Measurements from ENCODE around the gene IGFBP7. TPM values are rescaled to one million over a fixed set of nuclear protein-coding genes. Genes with fewer than 3 reads are reported as not detected.

Gene IGFBP7
- total RNA-seq, 1 donor from 2014 or later: 7.6 TPM

GRCh38 chr4:57077550-57078343 is 32.4 kb downstream of the IGFBP7 start:
- no peaks in the 10 kb centered on the region for H3K36me3 Mint-ChIP-seq (ENCODE audit: low read depth, unreplicated experiment)

GRCh38 chr4:57076646-57077045 is 33.5 kb downstream of the IGFBP7 start:
- peaks cover 23% of the 10 kb centered on the region for H3K4me1 Mint-ChIP-seq (ENCODE audit: unreplicated experiment)
- no peak overlapping the region for H3K4me3 Mint-ChIP-seq (ENCODE audit: unreplicated experiment)
- TF ChIP-seq, protein P1, sequence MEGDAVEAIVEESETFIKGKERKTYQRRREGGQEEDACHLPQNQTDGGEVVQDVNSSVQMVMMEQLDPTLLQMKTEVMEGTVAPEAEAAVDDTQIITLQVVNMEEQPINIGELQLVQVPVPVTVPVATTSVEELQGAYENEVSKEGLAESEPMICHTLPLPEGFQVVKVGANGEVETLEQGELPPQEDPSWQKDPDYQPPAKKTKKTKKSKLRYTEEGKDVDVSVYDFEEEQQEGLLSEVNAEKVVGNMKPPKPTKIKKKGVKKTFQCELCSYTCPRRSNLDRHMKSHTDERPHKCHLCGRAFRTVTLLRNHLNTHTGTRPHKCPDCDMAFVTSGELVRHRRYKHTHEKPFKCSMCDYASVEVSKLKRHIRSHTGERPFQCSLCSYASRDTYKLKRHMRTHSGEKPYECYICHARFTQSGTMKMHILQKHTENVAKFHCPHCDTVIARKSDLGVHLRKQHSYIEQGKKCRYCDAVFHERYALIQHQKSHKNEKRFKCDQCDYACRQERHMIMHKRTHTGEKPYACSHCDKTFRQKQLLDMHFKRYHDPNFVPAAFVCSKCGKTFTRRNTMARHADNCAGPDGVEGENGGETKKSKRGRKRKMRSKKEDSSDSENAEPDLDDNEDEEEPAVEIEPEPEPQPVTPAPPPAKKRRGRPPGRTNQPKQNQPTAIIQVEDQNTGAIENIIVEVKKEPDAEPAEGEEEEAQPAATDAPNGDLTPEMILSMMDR (IDR thresholded peaks at IDR 0.05; ENCODE audit: unreplicated experiment): no peak
- no peak overlapping the region for H3K27ac Mint-ChIP-seq (ENCODE audit: unreplicated experiment)
- no peaks in the 10 kb centered on the region for H3K36me3 Mint-ChIP-seq (ENCODE audit: low read depth, unreplicated experiment)
- no peaks in the 10 kb centered on the region for H3K9me3 Mint-ChIP-seq (ENCODE audit: unreplicated experiment)
- peaks cover 1% of the 10 kb centered on the region for H3K27me3 Mint-ChIP-seq (ENCODE audit: unreplicated experiment)
- no peak for DNase-seq (ENCODE audit: low spot score)

More at GRCh38 chr4:57077550-57078343, 32.4 kb downstream of the IGFBP7 start:
- no peak overlapping the region for H3K4me3 Mint-ChIP-seq (ENCODE audit: unreplicated experiment)
- peaks cover 26% of the 10 kb centered on the region for H3K4me1 Mint-ChIP-seq (ENCODE audit: unreplicated experiment)
- no peaks in the 10 kb centered on the region for H3K9me3 Mint-ChIP-seq (ENCODE audit: unreplicated experiment)
- no peak overlapping the region for H3K27ac Mint-ChIP-seq (ENCODE audit: unreplicated experiment)
- TF ChIP-seq, protein P1 (IDR thresholded peaks at IDR 0.05; ENCODE audit: unreplicated experiment): no peak
- peaks cover 1% of the 10 kb centered on the region for H3K27me3 Mint-ChIP-seq (ENCODE audit: unreplicated experiment)
- DNase-seq (ENCODE audit: low spot score): no peak

DNA sequence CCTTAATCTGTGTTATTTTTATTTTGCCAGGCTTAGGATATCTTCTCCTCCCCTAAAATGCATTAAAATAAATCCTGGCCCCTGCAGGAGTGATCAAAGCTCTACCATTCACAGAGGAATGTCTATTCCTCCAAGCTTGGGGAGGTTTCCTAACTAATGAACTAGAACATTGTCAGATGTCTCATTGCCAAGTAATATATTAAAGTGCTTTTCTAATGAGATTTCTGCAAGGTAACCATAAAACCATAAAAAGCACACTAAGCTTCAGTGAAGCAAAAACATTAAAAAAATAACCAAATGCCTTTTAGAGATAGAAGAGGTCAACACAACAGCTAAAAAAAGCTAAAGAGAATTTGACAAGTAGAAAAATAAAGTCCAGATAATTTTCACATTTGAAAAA is 34.8 kb downstream of the IGFBP7 start:
- Mint-ChIP-seq H3K4me1 (ENCODE audit: unreplicated experiment) (peaks cover 10% of the 10 kb centered on the region), H3K27ac (ENCODE audit: unreplicated experiment) (no peak overlapping the region), H3K4me3 (ENCODE audit: unreplicated experiment) (no peak overlapping the region), H3K27me3 (ENCODE audit: unreplicated experiment) (peaks cover 1% of the 10 kb centered on the region), H3K36me3 (ENCODE audit: low read depth, unreplicated experiment) (no peaks in the 10 kb centered on the region), H3K9me3 (ENCODE audit: unreplicated experiment) (no peaks in the 10 kb centered on the region)
- TF ChIP-seq, protein P1 (IDR thresholded peaks at IDR 0.05; ENCODE audit: unreplicated experiment): no peak
- no peak for DNase-seq (ENCODE audit: low spot score)

GRCh38 chr4:57074744-57075143 is 35.4 kb downstream of the IGFBP7 start:
- Mint-ChIP-seq H3K36me3 (ENCODE audit: low read depth, unreplicated experiment) (no peaks in the 10 kb centered on the region), H3K9me3 (ENCODE audit: unreplicated experiment) (no peaks in the 10 kb centered on the region), H3K27me3 (ENCODE audit: unreplicated experiment) (peaks cover 3% of the 10 kb centered on the region), H3K27ac (ENCODE audit: unreplicated experiment) (no peak overlapping the region), H3K4me3 (ENCODE audit: unreplicated experiment) (no peak overlapping the region), H3K4me1 (ENCODE audit: unreplicated experiment) (peaks cover 10% of the 10 kb centered on the region)
- no peak for DNase-seq (ENCODE audit: low spot score)
- TF ChIP-seq, protein P1 (IDR thresholded peaks at IDR 0.05; ENCODE audit: unreplicated experiment): no peak

GRCh38 chr4:57073559-57073958 is 36.6 kb downstream of the IGFBP7 start:
- DNase-seq (ENCODE audit: low spot score): no peak
- H3K4me3 Mint-ChIP-seq (ENCODE audit: unreplicated experiment): no peak overlapping the region
- TF ChIP-seq, protein P1 (IDR thresholded peaks at IDR 0.05; ENCODE audit: unreplicated experiment): no peak
- no peaks in the 10 kb centered on the region for H3K36me3 Mint-ChIP-seq (ENCODE audit: low read depth, unreplicated experiment)
- no peaks in the 10 kb centered on the region for H3K9me3 Mint-ChIP-seq (ENCODE audit: unreplicated experiment)
- no peak overlapping the region for H3K27ac Mint-ChIP-seq (ENCODE audit: unreplicated experiment)
- H3K4me1 Mint-ChIP-seq (ENCODE audit: unreplicated experiment): peaks cover 8% of the 10 kb centered on the region
- H3K27me3 Mint-ChIP-seq (ENCODE audit: unreplicated experiment): peaks cover 3% of the 10 kb centered on the region
